SH-SY5Y (cell line): ENCODE data around the gene LIPN.

Experiments
- GATA2 ChIP-seq: IDR thresholded peaks from 2 replicates; pipeline ENCODE4 v1.6.1; 2011; ENCODE audit warnings: mild to moderate bottlenecking, low read depth, low read length
- GATA3 ChIP-seq: IDR thresholded peaks from 2 replicates; pipeline ENCODE4 v1.6.1; 2011; ENCODE audit warnings: low read depth, mild to moderate bottlenecking, low read length, moderate library complexity

The LIPN gene

GRCh38 chr10:88800152-88801125 is 40.6 kb downstream of the LIPN start:
- TF ChIP-seq GATA2 (no peak), GATA3 (no peak)

GRCh38 chr10:88802523-88803285 is 42.9 kb downstream of the LIPN start, which contains the start of gene LIPM:
Gene LIPM (plus strand): TSS chr10:88802730. CDS start chr10:88802897, 167 bp downstream.
- TF ChIP-seq GATA2 (no peak), GATA3 (no peak)

GRCh38 chr10:88803641-88804040 is 43.8 kb downstream of the LIPN start:
- TF ChIP-seq GATA3 (no peak), GATA2 (no peak)

GRCh38 chr10:88804083-88804812 is 44.4 kb downstream of the LIPN start:
- TF ChIP-seq GATA3, result no peak
- TF ChIP-seq GATA2, result no peak

GRCh38 chr10:88805361-88805760 is 45.5 kb downstream of the LIPN start:
- TF ChIP-seq GATA2, result no peak
- no peak for TF ChIP-seq GATA3

- TF ChIP-seq GATA2 (no peak), GATA3 (no peak)
These were observed 46.1 kb downstream of the LIPN start for GRCh38 chr10:88805924-88806323.

GRCh38 chr10:88809621-88810020 is 49.8 kb downstream of the LIPN start:
- no peak for TF ChIP-seq GATA3
- TF ChIP-seq GATA2, result no peak

GRCh38 chr10:88810196-88810961 is 50.6 kb downstream of the LIPN start:
- TF ChIP-seq GATA2, result no peak
- TF ChIP-seq GATA3, result no peak

- TF ChIP-seq GATA3 (no peak), GATA2 (no peak)
These were observed 53.4 kb downstream of the LIPN start for GRCh38 chr10:88813200-88813599.

GRCh38 chr10:88819290-88819689 is 59.5 kb downstream of the LIPN start:
- TF ChIP-seq GATA2 (no peak), GATA3 (no peak)

- TF ChIP-seq GATA2, result no peak
- no peak for TF ChIP-seq GATA3
These were observed 61.1 kb downstream of the LIPN start for GRCh38 chr10:88820748-88821401.

GRCh38 chr10:88826388-88826787 is 66.6 kb downstream of the LIPN start:
- TF ChIP-seq GATA3, result no peak
- no peak for TF ChIP-seq GATA2

GRCh38 chr10:88827671-88828070 is 67.9 kb downstream of the LIPN start:
- TF ChIP-seq GATA3 (no peak), GATA2 (no peak)
